NT2/D1 (cell line): ENCODE measurements around the gene ZEB2.

Source experiments
- SUZ12 ChIP-seq: IDR thresholded peaks from 2 replicates; pipeline ENCODE4 v1.6.1; 2011; ENCODE audit not compliant: insufficient read length, insufficient read depth; ENCODE audit errors: extremely low read depth
- ZNF274 ChIP-seq: IDR thresholded peaks from 2 replicates; pipeline ENCODE4 v1.6.1; 2011; ENCODE audit warnings: mild to moderate bottlenecking, low read depth, low read length

- TF ChIP-seq SUZ12 (no peak), ZNF274 (no peak)
Observed at GRCh38 chr2:144470816-144471215, 49.1 kb downstream of the ZEB2 start.
